Thyroid gland (tissue), 4 donors: ENCODE data around the gene ADAMTS1.

ENCODE experiments used
- CTCF ChIP-seq, 6 experiments: fragments of 200-600 bp in 3 of 6; fragments of 450-650 bp in 3 of 6; sonication (generic) in 3 of 6; IDR thresholded peaks; one replicate each; pipeline ENCODE4 v1.5.1; 2016 to 2019; ENCODE audit warnings: antibody characterized with exemption in 6 of 6, mild to moderate bottlenecking in 2 of 6, inconsistent platforms in 1 of 6, moderate library complexity in 1 of 6
- POLR2A ChIP-seq, 2 donors: fragments of 450-650 bp; IDR thresholded peaks; one replicate each; pipeline ENCODE4 v1.6.1; 2017; ENCODE audit warnings: antibody characterized with exemption in 2 of 2, mild to moderate bottlenecking in 2 of 2, moderate library complexity in 1 of 2

GRCh38 chr21:26810676-26811415, 34.4 kb downstream of the ADAMTS1 start:
- no peak for TF ChIP-seq POLR2A (IDR thresholded peaks at IDR 0.05)
- no peak for TF ChIP-seq CTCF (IDR thresholded peaks at IDR 0.05)
